HG03520 (cell line): Measurements from ENCODE around the gene SERPINB11.
"Not testable (repeated sequence)": the region's sequence is repeated elsewhere in the genome, so short reads cannot be mapped to it uniquely, and the experiment has no call there.

ENCODE experiments used
- ATAC-seq: cut with Tn5 transposase; IDR thresholded peaks from one replicate; pipeline ENCODE4 v1.9.1; 2021; ENCODE audit warnings: mild to moderate bottlenecking, moderate library complexity; ENCODE audit not compliant: unreplicated experiment

SERPINB11 gene

GRCh38 chr18:63725682-63726480 is 23.1 kb downstream of the SERPINB11 start:
- no peak for ATAC-seq

- no peak for ATAC-seq
Measured at GRCh38 chr18:63730773-63731172, 28.0 kb downstream of the SERPINB11 start.

- no peak for ATAC-seq
Measured at GRCh38 chr18:63731215-63731614, 28.5 kb downstream of the SERPINB11 start.

- ATAC-seq: no peak
Measured at GRCh38 chr18:63736876-63737275, 34.1 kb downstream of the SERPINB11 start.

GRCh38 chr18:63741769-63742168 is 39.0 kb downstream of the SERPINB11 start:
- ATAC-seq: no peak

GRCh38 chr18:63747006-63747405 is 44.2 kb downstream of the SERPINB11 start:
- ATAC-seq: no peak

GRCh38 chr18:63749489-63749888 is 46.7 kb downstream of the SERPINB11 start:
- ATAC-seq: no peak

- no peak for ATAC-seq
Measured at GRCh38 chr18:63752636-63753035, 49.9 kb downstream of the SERPINB11 start.

- ATAC-seq: no peak
Measured at GRCh38 chr18:63753676-63754075, 50.9 kb downstream of the SERPINB11 start.

GRCh38 chr18:63757541-63757940 is 54.8 kb downstream of the SERPINB11 start:
- no peak for ATAC-seq

- ATAC-seq: no peak
Measured at GRCh38 chr18:63758615-63759240, 56.0 kb downstream of the SERPINB11 start.

- ATAC-seq: not testable (repeated sequence)
Measured at GRCh38 chr18:63759786-63760185, 57.0 kb downstream of the SERPINB11 start.

GRCh38 chr18:63762518-63762917 is 59.8 kb downstream of the SERPINB11 start:
- ATAC-seq: no peak

- ATAC-seq: no peak
Measured at GRCh38 chr18:63763831-63764600, 61.3 kb downstream of the SERPINB11 start.

- ATAC-seq: no peak
Measured at GRCh38 chr18:63765837-63766236, 63.1 kb downstream of the SERPINB11 start.
